Loucy (cell line): ENCODE measurements around the gene GTF2A2.

Experiments
- EZH2phosphoT487 ChIP-seq: fragments of 200-600 bp; IDR thresholded peaks from 2 replicates; pipeline ENCODE4 v1.6.1; 2018; ENCODE audit warnings: antibody characterized with exemption, mild to moderate bottlenecking, moderate library complexity, borderline replicate concordance
- TF ChIP-seq, protein P1 (sequence below): fragments of 200-600 bp; sonication (generic); conservative IDR thresholded peaks from 2 replicates; pipeline ENCODE4 v1.5.1; 2014; ENCODE audit warnings: mild to moderate bottlenecking, antibody characterized with exemption, low read length

DNA sequence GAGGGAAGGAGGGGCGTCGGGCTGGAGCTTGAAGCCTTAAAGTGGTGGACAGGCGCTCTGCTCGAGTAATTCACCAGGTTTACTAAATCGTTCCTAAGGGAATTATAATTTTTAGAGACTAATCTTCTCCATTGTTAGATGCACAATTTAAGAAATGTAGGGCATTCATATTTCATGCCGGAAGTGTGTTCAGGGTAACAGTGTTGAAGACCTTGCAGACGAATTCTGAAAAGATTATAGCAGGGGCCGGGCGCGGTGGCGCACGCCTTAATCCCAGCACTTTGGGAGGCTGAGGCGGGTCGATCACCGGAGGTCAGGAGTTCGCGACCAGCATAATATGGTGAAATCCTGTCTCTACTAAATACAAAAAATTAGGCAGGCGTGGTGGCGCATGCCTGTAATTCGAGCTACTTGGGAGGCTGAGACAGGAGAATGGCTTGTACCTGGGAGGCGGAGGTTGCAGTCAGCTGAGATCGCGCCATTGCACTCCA is 365 bp upstream of the GTF2A2 start:
- TF ChIP-seq, protein P1, sequence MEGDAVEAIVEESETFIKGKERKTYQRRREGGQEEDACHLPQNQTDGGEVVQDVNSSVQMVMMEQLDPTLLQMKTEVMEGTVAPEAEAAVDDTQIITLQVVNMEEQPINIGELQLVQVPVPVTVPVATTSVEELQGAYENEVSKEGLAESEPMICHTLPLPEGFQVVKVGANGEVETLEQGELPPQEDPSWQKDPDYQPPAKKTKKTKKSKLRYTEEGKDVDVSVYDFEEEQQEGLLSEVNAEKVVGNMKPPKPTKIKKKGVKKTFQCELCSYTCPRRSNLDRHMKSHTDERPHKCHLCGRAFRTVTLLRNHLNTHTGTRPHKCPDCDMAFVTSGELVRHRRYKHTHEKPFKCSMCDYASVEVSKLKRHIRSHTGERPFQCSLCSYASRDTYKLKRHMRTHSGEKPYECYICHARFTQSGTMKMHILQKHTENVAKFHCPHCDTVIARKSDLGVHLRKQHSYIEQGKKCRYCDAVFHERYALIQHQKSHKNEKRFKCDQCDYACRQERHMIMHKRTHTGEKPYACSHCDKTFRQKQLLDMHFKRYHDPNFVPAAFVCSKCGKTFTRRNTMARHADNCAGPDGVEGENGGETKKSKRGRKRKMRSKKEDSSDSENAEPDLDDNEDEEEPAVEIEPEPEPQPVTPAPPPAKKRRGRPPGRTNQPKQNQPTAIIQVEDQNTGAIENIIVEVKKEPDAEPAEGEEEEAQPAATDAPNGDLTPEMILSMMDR, result no peak
- no peak for TF ChIP-seq EZH2phosphoT487
